Type B pancreatic cell (in vitro differentiated cells): ENCODE data around the gene LIMS1. TPM values are rescaled to one million over a fixed set of nuclear protein-coding genes. Genes with fewer than 3 reads are reported as not detected.
A peak's percentile ranks its signal among the peaks of the same experiment; 100 is the strongest.
"Not testable (repeated sequence)": the region's sequence is repeated elsewhere in the genome, so short reads cannot be mapped to it uniquely, and the experiment has no call there.

ENCODE experiments used
- DNase-seq: peaks from one replicate; pipeline ENCODE4 v3.0.0; 2021; ENCODE audit warnings: mixed read lengths; ENCODE audit not compliant: unreplicated experiment; ENCODE audit errors: extremely low spot score
- H3K27ac Mint-ChIP-seq: 2 replicates; pipeline ENCODE4 v1.8.0; 2021; ENCODE audit warnings: mild to moderate bottlenecking, mixed read lengths
- H3K27me3 Mint-ChIP-seq: 2 replicates; pipeline ENCODE4 v1.8.0; 2021; ENCODE audit warnings: mixed read lengths
- H3K36me3 Mint-ChIP-seq: 2 replicates; pipeline ENCODE4 v1.8.0; 2021; ENCODE audit warnings: mixed read lengths
- H3K4me1 Mint-ChIP-seq: one replicate; pipeline ENCODE4 v1.8.0; 2021; ENCODE audit warnings: mixed read lengths; ENCODE audit not compliant: unreplicated experiment
- H3K4me3 Mint-ChIP-seq: 2 replicates; pipeline ENCODE4 v1.8.0; 2021; ENCODE audit warnings: mild to moderate bottlenecking, mixed read lengths
- H3K9me3 Mint-ChIP-seq: 2 replicates; pipeline ENCODE4 v1.8.0; 2021; ENCODE audit warnings: mixed read lengths
- CTCF ChIP-seq: fragments of 200-600 bp; sonication (generic); conservative IDR thresholded peaks from 2 replicates; pipeline ENCODE4 v1.5.0; 2021; ENCODE audit warnings: antibody characterized with exemption, mild to moderate bottlenecking
- total RNA-seq: library from RNA; stranded (reverse); gene quantifications from 2 replicates; pipeline ENCODE4 v1.2.1, GENCODE V29; 2021; ENCODE audit warnings: low replicate concordance

Gene LIMS1
- total RNA-seq, 1 donor from 2014 or later, result 43.5 TPM

- no peak for DNase-seq
- H3K27ac Mint-ChIP-seq, result peak overlapping the region; percentile 11
- H3K36me3 Mint-ChIP-seq, result no peaks in the 10 kb centered on the region
- no peak for TF ChIP-seq CTCF
- H3K4me3 Mint-ChIP-seq, result no peak overlapping the region
- H3K9me3 Mint-ChIP-seq, result no peaks in the 10 kb centered on the region
- no peaks in the 10 kb centered on the region for H3K27me3 Mint-ChIP-seq
- H3K4me1 Mint-ChIP-seq, result peaks cover 37% of the 10 kb centered on the region
Measured at GRCh38 chr2:108637304-108637669, 103.0 kb downstream of the LIMS1 start.

DNA sequence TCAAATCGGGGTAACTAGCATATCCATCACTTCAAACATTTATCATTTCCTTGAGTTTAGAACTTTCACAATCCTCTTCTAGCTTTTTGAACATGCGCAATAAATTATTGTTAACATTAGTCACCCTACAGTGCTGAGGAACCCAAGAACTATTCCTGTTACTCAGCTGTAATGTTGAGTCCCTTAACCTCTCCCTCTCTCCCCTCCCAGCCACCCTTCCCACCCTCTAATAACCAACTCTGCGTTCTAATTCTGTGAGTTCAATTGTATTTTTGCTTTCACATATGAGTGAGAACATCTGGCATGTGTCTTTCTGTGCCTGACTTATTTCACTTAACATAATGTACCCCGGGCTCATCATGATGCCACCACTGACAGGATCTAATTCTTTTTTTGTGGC is 106.5 kb downstream of the LIMS1 start:
- Mint-ChIP-seq H3K4me1 (peaks cover 27% of the 10 kb centered on the region), H3K27ac (no peak overlapping the region), H3K27me3 (no peaks in the 10 kb centered on the region), H3K4me3 (no peak overlapping the region), H3K9me3 (peaks cover 5% of the 10 kb centered on the region), H3K36me3 (peaks cover 5% of the 10 kb centered on the region)
- no peak for DNase-seq
- no peak for TF ChIP-seq CTCF

DNA sequence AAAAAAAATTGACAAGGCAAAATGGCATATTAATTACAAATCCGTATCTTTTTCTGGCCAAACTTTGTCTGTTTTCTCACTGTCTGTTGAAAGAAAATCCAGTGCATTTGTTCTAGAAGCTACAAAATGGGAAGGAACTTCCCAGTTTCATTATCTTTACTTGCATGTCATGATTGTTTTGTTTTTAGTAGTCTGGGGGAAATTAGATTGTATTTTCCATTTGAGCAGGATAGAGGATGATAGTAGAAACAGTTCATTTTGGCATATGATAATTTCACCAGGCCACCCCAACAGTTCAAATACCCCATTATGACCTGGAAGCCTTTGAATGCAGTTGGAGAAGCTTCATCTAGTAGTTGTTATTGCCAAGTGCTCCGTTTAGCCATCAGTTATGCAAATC is 107.5 kb downstream of the LIMS1 start:
- H3K9me3 Mint-ChIP-seq, result peaks cover 10% of the 10 kb centered on the region
- peaks cover 5% of the 10 kb centered on the region for H3K36me3 Mint-ChIP-seq
- H3K27me3 Mint-ChIP-seq, result no peaks in the 10 kb centered on the region
- no peak overlapping the region for H3K27ac Mint-ChIP-seq
- H3K4me3 Mint-ChIP-seq, result no peak overlapping the region
- TF ChIP-seq CTCF, result no peak
- peaks cover 21% of the 10 kb centered on the region for H3K4me1 Mint-ChIP-seq
- no peak for DNase-seq

GRCh38 chr2:108643261-108643849 is 109.1 kb downstream of the LIMS1 start:
- peaks cover 5% of the 10 kb centered on the region for H3K36me3 Mint-ChIP-seq
- peaks cover 13% of the 10 kb centered on the region for H3K4me1 Mint-ChIP-seq
- no peak overlapping the region for H3K27ac Mint-ChIP-seq
- no peak for DNase-seq
- H3K9me3 Mint-ChIP-seq, result peaks cover 10% of the 10 kb centered on the region
- H3K4me3 Mint-ChIP-seq, result no peak overlapping the region
- no peaks in the 10 kb centered on the region for H3K27me3 Mint-ChIP-seq
- no peak for TF ChIP-seq CTCF

DNA sequence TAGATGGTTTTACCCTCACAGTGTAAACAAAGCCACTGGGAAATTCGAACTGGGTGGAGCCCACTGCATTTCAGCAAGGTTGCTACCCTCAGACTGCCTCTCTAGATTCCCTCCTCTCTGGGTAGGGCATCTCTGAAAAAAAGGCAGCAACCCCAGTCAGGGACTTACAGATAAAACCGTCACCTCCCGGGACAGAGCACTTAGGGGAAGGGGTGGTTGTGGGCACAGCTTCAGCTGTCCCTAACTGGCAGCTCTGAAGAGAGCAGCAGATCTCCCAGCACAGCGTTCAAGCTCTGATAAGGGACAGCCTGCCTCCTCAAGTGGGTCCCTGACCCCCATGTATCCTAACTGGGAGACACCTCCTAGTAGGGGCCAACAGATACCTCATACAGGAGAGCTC is 109.6 kb downstream of the LIMS1 start:
- DNase-seq, H3K4me3 Mint-ChIP-seq, H3K27me3 Mint-ChIP-seq, H3K36me3 Mint-ChIP-seq, H3K27ac Mint-ChIP-seq: not testable (repeated sequence)
- H3K4me1 Mint-ChIP-seq, result peaks cover 13% of the 10 kb centered on the region
- H3K9me3 Mint-ChIP-seq, result peaks cover 10% of the 10 kb centered on the region

DNA sequence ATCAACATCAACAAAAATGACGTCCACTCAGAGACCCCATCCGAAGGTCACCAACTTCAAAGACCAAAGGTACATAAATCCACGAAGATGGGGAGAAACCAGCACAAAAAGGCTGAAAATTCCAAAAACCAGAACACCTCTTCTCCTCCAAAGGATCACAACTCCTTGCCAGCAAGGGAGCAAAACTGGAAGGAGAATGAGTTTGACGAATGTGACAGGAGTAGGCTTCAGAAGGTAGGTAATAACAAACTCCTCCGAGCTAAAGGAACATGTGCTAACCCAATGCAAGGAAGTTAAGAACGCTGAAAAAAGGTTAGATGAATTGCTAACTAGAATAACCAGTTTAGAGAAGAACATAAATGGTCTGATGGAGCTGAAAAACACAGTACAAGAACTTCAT is 110.2 kb downstream of the LIMS1 start:
- Mint-ChIP-seq H3K9me3 (peaks cover 10% of the 10 kb centered on the region), H3K4me3 (peak overlapping the region; percentile 27), H3K4me1 (peaks cover 13% of the 10 kb centered on the region)
- H3K27ac Mint-ChIP-seq, H3K27me3 Mint-ChIP-seq, H3K36me3 Mint-ChIP-seq, DNase-seq: not testable (repeated sequence)

DNA sequence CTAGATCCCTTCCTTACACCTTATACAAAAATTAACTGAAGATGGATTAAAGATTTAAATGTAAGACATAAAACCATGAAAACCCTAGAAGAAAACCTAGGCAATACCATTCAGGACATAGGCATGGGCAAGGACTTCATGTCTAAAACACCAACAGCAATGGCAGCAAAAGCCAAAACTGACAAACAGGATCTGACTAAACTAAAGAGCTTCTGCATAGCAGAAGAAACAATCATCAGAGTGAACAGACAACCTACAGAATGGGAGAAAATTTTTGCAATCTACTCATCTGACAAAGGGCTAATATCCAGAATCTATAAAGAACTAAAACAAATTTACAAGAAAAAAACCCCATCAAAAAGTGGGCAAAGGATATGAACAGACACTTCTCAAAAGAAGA is 114.5 kb downstream of the LIMS1 start:
- Mint-ChIP-seq H3K9me3 (peaks cover 10% of the 10 kb centered on the region), H3K4me1 (peaks cover 11% of the 10 kb centered on the region)
- H3K27ac Mint-ChIP-seq, H3K36me3 Mint-ChIP-seq, DNase-seq, H3K27me3 Mint-ChIP-seq, H3K4me3 Mint-ChIP-seq: not testable (repeated sequence)

GRCh38 chr2:108650465-108650864 is 116.2 kb downstream of the LIMS1 start:
- not testable (repeated sequence) for H3K27me3 Mint-ChIP-seq, H3K36me3 Mint-ChIP-seq, DNase-seq, H3K9me3 Mint-ChIP-seq, H3K27ac Mint-ChIP-seq, H3K4me3 Mint-ChIP-seq
- peaks cover 13% of the 10 kb centered on the region for H3K4me1 Mint-ChIP-seq

DNA sequence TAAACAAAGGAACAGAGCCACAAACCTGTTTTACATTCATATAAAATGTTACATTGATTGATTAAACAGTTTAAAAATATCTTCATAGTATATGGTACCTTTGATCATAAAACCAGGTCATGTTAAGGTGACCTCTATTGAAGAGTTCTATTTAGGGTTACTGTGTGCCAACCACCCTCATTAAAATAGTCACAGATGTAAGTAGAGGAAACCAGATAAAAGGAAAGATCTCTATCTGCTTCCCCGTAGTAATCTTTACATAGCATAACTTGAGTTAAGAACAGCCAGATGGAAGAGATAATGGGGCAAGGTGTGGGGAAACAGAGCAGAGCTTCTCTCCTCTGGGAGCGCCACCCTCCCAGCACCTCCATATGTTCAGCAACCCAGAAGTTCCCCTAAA is 117.2 kb downstream of the LIMS1 start:
- peaks cover 13% of the 10 kb centered on the region for H3K4me1 Mint-ChIP-seq
- not testable (repeated sequence) for H3K27me3 Mint-ChIP-seq, DNase-seq, H3K9me3 Mint-ChIP-seq, H3K4me3 Mint-ChIP-seq, H3K36me3 Mint-ChIP-seq, H3K27ac Mint-ChIP-seq

DNA sequence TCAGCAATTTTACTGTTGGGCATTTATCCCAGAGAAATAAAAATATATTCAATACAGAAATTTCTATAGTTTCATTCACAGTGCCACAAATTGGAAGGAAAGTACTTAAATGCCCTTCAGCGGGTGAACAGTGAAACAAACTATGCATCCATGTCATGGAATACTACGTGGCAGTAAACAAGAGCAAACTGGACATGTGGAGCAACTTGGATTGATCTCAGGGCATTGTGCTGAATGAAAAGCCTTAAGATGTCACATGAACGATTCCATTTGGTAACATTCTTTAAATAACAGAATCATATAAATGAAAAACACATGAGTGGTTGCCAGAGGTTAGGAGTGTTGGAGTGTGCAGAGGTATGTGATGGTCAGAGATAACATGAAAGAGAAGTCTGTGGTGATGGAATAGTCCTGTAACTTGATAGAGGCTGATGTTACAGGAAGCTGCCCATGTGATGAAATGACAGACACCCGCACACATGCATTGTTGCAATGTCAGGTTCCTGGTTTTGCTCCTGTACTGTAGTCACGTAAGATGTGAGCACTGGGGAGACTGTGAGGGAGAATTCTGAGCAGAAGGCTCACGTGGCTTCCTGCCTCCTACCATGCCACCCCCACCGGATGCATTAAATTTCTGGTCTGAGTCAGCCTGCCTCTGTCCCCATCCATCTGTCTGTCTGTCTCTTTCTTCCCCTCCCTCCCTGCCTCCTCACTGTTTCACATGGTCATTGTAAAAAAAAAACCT is 118.1 kb downstream of the LIMS1 start:
- DNase-seq, H3K36me3 Mint-ChIP-seq, H3K27ac Mint-ChIP-seq, H3K27me3 Mint-ChIP-seq, H3K9me3 Mint-ChIP-seq, H3K4me3 Mint-ChIP-seq: not testable (repeated sequence)
- H3K4me1 Mint-ChIP-seq, result peaks cover 13% of the 10 kb centered on the region
